MG63 (cell line): ENCODE data around the gene DYNLRB1. TPM values are rescaled to one million over a fixed set of nuclear protein-coding genes. Genes with fewer than 3 reads are reported as not detected.
A peak's percentile ranks its signal among the peaks of the same experiment; 100 is the strongest.

ENCODE experiments used
- DNase-seq: peaks from one replicate; pipeline ENCODE4 v3.0.0-alpha.2; 2020
- H3K27me3 ChIP-seq: fragments of 250-450 bp; sonication (Bioruptor Pico); 2 replicates; pipeline ENCODE4 v1.5.1; 2020; ENCODE audit warnings: mild to moderate bottlenecking, moderate library complexity
- H3K36me3 ChIP-seq: fragments of 250-450 bp; sonication (Bioruptor Pico); 2 replicates; pipeline ENCODE4 v1.5.1; 2020; ENCODE audit warnings: mild to moderate bottlenecking, moderate library complexity
- H3K4me3 ChIP-seq: fragments of 250-450 bp; sonication (Bioruptor Pico); 2 replicates; pipeline ENCODE4 v1.5.1; 2020; ENCODE audit warnings: mild to moderate bottlenecking, moderate library complexity
- H3K9me3 ChIP-seq: fragments of 250-450 bp; sonication (Bioruptor Pico); 2 replicates; pipeline ENCODE4 v1.5.1; 2020; ENCODE audit warnings: mild to moderate bottlenecking, moderate library complexity
- total RNA-seq: library from RNA; depleted of rRNA; stranded (reverse); fragments of >200 nt; shearing (Covaris generic); gene quantifications from 2 replicates; pipeline ENCODE4 v1.2.3, GENCODE V29; 2014; ENCODE audit warnings: low replicate concordance

The DYNLRB1 gene
- total RNA-seq, 1 experiment from 2014 or later = 96.3 TPM

DNA sequence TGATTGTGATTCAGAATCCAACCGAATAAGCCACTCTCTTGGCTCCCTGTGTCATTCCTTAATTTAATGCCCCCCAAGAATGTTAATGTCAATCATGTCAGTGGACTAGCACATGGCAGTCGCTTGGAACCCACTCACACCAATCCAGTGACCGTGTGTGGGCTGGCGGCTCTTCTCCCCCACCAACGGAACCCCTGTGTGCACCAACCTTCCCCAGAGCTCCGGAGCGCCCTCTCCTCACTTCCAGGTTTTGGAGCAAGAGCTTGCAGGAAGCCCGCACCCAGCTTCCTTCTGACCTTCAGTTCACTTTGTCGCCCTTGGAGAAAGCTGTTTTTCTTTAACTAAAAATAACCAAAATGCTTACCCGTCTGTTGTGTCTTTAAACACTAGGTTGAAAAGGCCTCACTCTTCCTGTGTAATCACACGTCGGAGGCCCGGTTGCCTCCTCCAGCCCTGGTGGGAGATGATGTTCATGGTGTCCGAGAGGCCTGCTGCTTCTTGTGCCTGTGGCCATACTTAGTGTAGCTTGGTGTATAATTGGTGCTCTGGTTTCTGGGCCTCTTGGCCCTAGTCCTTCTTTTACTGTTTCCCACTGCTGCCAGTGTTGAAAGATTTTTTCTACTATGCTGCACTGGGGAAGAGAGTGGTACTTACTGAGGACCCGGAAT is 24.5 kb downstream of the DYNLRB1 start:
- H3K9me3 ChIP-seq = no peaks in the 10 kb centered on the region
- H3K27me3 ChIP-seq = no peaks in the 10 kb centered on the region
- peaks cover 64% of the 10 kb centered on the region for H3K36me3 ChIP-seq
- no peak for DNase-seq
- no peak overlapping the region for H3K4me3 ChIP-seq

DNA sequence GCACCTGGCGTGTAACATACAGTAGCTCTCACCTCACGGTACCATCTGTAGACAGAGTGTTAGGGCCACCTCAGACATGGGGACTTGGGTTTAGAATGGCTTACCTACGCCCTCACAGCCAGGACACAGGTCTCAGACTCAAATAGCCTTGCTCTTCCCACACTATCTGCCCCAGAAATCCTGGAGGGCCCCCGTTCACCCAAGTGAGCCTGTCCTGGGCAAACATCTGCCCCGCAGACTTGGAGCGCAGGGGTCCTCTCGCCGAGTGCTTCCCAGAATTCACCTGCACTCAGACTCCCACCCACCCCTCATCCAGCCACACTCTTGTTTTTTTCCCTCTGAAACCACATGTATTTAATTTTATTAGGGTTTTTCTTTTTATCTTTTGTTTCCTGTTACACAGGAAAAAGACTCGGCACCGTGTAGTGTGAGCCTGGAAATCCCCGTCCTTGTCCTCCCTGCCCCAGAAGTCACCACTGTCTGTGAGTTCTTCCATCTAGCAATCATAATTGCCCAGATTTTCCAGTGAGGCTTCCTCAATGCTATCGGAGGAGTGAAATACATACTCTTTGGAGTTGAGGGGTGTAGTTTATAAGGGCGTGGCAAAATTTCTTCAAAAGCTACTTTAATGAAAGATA is 25.2 kb downstream of the DYNLRB1 start:
- Histone ChIP-seq H3K9me3 (no peaks in the 10 kb centered on the region), H3K27me3 (no peaks in the 10 kb centered on the region), H3K36me3 (peaks cover 58% of the 10 kb centered on the region), H3K4me3 (no peak overlapping the region)
- DNase-seq = no peak

DNA sequence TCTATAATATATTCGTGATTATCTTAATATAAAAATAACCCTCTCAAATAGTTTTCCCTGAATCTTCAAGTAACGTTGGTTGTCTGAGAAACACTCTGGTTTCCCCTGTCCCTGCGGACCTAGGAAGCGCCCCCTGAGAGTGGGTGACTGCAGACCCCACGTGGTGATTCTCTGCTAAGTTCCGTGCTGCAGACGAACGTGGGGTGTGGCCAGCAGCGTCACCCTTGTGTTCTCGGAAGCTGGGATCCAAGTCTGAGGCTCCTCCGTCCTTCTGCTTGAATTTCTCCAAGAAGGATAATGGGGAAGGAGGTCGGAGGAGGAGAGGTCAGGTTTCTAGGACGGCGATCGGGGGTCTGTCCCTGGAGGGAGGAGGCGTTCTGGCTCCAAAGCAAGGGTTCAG is 25.7 kb downstream of the DYNLRB1 start:
- Histone ChIP-seq H3K4me3 (no peak overlapping the region), H3K36me3 (peaks cover 54% of the 10 kb centered on the region), H3K27me3 (no peaks in the 10 kb centered on the region), H3K9me3 (no peaks in the 10 kb centered on the region)
- DNase-seq = no peak

DNA sequence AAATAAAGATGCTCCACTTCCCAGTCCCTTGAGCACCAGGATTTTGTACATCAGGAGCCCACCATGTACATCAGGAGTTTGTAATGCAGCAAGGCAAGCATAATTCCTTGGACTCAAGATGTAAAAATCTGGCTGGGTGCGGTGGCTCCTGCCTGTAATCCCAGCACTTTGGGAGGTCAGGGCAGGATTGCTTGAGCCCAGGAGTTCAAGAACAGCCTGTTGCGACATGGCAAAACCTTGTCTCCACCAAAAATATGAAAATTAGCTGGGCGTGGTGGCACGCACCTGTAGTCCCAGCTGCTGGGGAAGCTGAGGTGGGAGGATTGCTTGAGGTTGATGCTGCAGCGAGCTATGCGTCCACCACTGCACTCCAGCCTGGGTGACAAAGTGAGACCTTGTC is 26.2 kb downstream of the DYNLRB1 start:
- H3K9me3 ChIP-seq = no peaks in the 10 kb centered on the region
- H3K36me3 ChIP-seq = peaks cover 50% of the 10 kb centered on the region
- no peak overlapping the region for H3K4me3 ChIP-seq
- H3K27me3 ChIP-seq = no peaks in the 10 kb centered on the region
- DNase-seq = no peak

DNA sequence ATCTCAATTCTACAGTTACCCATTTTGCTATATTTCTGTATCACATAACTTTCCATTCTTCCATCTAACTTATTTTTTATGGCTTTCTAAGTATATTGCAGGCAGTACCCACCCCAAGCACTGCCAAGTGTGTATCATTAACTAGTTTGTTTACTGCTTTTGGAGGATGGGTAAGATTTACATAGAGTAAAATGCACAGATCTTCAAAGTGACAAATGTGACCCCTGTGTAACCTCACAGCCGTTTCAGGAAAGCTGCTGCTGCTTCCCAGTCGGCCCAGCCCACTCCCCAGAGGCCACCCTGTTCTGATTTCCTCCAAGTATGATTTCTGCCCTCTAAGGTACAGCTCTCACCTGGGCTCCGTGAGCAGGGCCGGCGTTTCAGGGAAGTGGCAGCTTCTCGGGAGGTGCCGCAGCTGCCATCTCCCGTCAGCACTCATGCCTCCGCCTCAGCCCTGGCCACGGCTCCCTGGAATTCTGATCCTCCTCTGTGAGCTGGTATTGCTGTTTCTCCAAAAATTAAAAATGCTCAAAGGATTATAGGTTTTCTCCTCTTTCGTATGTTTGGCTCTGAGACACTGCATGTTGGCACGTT is 27.3 kb downstream of the DYNLRB1 start:
- DNase-seq = no peak
- Histone ChIP-seq H3K4me3 (no peak overlapping the region), H3K9me3 (no peaks in the 10 kb centered on the region), H3K36me3 (peaks cover 47% of the 10 kb centered on the region), H3K27me3 (no peaks in the 10 kb centered on the region)

DNA sequence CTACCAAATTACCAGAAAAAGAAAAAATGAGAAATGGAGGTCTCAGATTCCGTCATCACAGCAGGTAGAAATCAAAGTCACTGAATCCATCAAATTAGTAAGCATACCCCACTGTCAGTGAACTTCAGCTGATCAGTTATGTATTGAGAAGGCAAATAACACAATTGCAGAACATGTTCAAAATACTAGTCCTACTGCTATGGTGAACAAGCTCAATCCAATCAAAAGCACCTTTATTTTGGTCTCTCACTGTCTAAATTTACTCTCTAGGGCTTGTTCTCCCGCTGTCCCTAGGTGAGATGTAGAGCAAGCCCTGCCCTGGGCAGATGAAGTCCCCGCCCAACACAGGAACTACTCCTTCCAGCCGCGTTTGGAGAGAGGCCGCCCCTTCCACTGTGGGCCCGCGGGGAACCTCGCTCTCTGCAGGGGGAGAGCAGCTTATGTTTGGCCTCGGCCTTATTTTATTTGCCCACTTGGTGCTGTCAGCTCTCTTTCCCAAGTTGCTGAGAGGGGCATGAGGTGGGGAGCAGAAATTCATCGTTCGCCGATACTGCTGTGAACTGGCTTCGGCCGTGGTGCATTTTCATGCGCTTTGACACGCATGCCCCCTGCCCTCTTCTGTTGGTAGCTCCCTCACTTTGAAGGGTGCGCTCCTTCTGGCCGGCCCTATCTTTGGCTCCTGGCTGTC is 28.0 kb downstream of the DYNLRB1 start:
- peaks cover 40% of the 10 kb centered on the region for H3K36me3 ChIP-seq
- no peak overlapping the region for H3K4me3 ChIP-seq
- no peaks in the 10 kb centered on the region for H3K27me3 ChIP-seq
- no peaks in the 10 kb centered on the region for H3K9me3 ChIP-seq
- no peak for DNase-seq

DNA sequence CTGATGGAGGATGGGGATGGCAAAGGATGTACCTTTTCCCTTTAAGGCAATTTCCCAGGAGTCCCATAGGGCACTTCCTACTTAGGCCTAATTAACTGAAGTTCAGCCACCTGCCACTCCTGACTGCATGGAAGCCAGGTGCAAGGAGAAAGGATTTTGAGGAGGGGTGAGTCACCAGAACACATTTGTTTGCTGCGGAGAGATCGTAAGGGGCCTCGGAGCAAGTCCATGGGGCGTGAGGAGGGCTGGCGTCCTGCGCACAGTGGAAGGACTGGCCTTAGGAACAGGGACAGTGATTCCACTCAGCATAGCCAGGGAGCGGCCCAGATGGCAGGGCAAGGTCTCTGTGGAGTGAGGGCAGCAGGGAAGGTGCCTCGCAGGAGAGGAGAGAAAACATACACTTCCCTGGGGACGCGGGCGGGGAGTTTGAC is 30.5 kb downstream of the DYNLRB1 start:
- Histone ChIP-seq H3K4me3 (no peak overlapping the region), H3K9me3 (no peaks in the 10 kb centered on the region), H3K27me3 (no peaks in the 10 kb centered on the region), H3K36me3 (peaks cover 15% of the 10 kb centered on the region)
- DNase-seq = no peak

DNA sequence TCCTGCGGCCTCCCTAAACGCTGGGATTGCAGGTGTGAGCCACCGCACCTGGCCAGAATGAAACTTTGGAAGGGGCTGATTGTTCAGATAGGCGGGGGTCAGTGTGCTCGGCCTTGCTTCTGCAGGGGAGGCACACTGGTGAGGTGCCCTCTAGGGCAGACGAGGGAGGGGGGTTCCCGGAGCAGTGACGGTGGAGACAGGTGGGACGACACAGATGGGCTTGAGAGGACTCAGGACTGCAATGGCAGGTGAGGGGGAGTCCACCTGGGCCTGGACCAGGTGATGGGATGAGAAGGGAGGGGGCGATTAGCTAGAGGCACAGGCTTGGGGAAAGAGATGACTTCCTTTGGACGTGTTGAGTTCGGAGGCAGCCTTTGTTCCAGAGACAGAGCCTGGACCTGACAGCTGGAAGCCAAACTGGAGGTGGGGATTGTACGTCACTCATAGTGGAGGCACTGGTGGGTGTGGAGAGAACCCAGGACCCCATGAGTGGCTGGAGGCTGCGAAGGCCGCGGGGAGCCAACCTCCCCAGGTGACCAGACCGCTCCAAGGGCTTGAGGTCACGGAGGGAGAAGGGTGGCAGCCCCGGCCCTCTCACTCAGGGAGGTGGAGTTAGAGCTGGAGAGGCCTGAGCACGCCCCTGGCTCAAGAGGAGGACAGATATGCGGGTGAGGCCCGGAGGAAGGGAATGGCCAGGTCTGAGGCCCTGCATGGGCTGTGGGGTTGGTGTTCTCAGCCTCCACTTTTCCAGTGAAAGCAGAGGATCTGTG is 31.8 kb downstream of the DYNLRB1 start:
- H3K9me3 ChIP-seq = no peaks in the 10 kb centered on the region
- H3K27me3 ChIP-seq = no peaks in the 10 kb centered on the region
- H3K36me3 ChIP-seq = peaks cover 7% of the 10 kb centered on the region
- no peak for DNase-seq
- no peak overlapping the region for H3K4me3 ChIP-seq

DNA sequence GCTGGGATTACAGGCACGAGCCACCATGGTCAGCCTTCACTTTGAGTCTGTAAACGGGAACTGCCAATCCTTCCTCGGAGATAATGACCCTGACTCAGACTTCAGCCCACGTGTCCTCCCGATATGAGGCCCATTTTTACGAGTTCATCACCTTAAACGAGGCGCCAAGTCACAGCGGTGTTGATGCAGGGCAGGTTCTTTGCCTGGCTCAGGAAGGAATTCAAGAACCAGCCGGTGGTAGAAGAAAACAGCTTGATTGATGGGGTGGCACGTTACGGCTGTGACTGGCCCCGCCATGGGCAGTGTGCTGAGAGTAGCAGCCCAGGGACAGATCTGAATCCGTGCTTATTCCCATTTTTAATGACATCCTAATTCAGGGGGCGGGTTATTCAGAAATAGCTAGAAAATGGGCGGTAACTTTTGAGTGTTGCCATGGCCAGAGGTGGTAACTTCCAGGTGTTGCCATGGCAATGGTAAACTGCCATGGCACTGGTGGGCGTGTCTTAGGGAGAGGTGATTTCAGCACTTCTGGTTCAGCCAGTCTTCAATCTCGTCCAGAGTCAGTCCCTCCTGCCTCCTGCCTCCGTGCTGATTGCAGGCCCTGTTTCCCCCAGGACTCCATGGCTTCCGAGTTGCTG is 33.2 kb downstream of the DYNLRB1 start:
- Histone ChIP-seq H3K36me3 (no peaks in the 10 kb centered on the region), H3K27me3 (no peaks in the 10 kb centered on the region), H3K9me3 (no peaks in the 10 kb centered on the region), H3K4me3 (no peak overlapping the region)
- DNase-seq = no peak

DNA sequence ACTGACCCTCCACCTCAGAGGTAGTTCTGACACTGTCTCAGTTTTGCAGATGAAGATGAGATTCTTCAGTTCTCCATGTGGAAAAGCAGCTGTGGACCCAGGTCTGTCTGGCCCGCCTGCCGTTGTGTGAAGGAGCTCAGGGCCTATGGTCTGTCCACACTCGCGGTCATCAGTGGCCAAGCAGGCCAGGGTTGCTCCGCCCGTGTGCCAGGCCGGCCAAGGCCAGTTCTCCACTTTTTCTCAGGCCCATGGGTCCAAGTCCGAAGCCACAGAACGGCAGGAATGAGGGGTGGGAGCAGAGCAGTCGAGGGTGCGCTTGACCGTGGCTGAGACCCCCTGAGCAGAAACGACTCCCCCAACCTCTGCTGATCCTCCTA is 33.7 kb downstream of the DYNLRB1 start:
- no peaks in the 10 kb centered on the region for H3K9me3 ChIP-seq
- no peak overlapping the region for H3K4me3 ChIP-seq
- no peak for DNase-seq
- no peaks in the 10 kb centered on the region for H3K36me3 ChIP-seq
- H3K27me3 ChIP-seq = no peaks in the 10 kb centered on the region

DNA sequence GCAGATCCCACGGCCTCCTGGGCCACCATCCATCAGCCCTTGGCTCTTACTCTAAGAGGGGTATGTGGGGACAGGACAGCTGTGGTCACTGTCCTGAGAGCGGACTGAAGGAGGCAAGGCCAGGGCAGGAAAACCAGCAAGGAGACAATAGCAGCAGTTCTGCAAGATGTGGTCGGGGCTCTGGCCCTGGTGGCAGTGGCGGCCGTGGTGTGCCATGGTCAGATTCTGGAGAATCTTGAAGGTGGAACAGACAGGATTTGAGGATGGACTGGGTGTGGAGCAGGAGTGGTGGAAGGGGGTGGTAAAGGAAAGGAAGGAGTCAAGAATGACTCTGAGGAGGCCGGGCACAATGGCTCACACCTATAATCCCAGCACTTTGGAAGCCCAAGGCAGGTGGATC is 36.3 kb downstream of the DYNLRB1 start:
- Histone ChIP-seq H3K36me3 (no peaks in the 10 kb centered on the region), H3K27me3 (no peaks in the 10 kb centered on the region), H3K4me3 (no peak overlapping the region), H3K9me3 (no peaks in the 10 kb centered on the region)
- DNase-seq = no peak

DNA sequence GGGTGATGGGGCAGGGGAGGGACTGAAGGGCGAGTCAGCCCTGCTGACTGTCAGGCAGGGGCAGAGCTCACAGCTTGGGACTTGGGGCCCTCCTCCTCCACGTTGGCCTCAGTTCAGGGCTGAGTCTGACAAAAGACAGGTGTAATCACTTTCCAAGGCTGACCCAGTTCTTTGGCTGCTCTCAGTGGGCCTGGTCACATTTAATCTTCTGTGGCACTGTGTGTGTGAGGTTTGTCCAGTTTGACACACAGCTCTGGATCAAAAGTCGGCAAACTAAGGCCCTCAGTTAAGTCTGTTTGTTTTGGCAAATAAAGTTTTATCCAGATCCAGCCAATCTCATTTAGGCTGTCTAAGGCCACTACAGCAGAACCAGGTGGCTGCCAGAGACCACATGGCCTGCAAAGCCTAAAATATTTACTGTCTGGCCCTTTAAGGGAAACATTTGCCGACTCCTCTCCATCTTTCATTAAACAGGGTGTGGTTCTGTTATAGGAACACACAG is 37.2 kb downstream of the DYNLRB1 start:
- H3K4me3 ChIP-seq = no peak overlapping the region
- H3K36me3 ChIP-seq = no peaks in the 10 kb centered on the region
- peak; percentile 67 for DNase-seq
- no peaks in the 10 kb centered on the region for H3K9me3 ChIP-seq
- H3K27me3 ChIP-seq = no peaks in the 10 kb centered on the region

DNA sequence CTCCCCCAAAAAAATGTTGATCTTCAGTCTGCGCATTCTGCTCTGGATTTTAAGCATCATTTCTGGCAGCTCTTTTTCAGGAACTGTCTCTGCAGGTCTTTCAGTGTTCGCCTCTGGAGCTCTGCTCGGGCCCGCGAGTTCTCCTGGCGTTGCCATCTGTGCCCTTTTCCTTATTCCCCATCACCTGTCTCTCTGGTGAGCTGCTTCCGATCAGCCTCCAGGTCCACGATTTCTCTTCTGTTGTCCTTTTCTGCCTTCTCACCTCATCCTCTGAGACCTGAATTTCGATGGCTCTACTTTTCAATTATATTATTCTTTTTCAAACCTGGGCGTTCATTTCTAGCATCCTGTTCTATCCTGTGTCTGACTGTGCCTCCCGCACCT is 41.7 kb downstream of the DYNLRB1 start:
- H3K27me3 ChIP-seq = no peaks in the 10 kb centered on the region
- no peak for DNase-seq
- H3K9me3 ChIP-seq = no peaks in the 10 kb centered on the region
- peak overlapping the region; percentile 40 for H3K4me3 ChIP-seq
- peaks cover 4% of the 10 kb centered on the region; the same call in 1 of the 2 replicates for H3K36me3 ChIP-seq

DNA sequence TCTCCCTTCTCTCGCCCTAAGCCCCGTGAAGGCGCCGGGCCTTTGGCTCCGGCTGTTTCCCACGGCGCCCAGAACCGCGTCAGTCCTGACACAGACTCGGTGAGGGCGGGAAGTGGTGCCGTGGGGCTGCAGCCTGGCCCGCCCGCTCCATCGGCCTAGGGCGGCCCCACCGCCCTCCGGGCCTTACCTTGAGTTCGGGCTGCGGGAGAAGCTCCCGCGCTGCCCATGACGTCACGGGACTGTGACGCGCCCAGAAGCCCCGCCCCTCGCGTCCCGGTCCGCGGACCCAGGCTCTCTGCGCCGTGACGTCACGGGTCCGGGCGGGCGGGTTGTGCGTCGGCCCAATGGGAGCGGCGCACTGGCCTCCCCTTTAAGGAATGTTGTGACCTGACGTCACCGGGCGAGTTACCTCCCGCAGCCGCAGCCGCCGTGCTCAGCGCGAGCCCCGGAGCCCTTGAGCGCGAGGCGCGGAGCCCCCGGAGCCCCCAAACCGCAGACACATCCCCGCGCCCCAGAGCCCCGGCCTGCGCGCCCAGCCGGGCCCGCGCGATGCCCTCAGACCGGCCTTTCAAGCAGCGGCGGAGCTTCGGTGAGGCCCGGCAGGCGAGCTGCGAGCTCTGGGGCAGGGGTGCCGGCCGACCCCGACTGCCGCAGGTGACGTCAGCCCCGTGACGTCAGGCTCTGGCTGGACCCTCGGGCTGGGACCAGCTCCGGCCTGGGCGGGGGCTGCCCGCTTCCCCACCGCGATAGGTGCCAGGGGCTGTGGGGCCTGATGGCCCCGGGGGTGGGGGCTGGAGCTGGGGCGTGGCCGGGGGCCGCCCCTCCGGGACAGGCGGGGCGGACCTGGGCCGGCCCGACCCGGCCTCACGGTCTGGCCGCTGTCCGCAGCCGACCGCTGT is 42.3 kb downstream of the DYNLRB1 start, which contains the start of gene MAP1LC3A:
MAP1LC3A (plus strand) TSS at position 399 of the 899 bp plus-strand sequence; CDS start at position 550, 151 bp downstream.
- DNase-seq = peak; percentile 72
- Histone ChIP-seq H3K9me3 (no peaks in the 10 kb centered on the region), H3K36me3 (peaks cover 5% of the 10 kb centered on the region), H3K27me3 (no peaks in the 10 kb centered on the region), H3K4me3 (peak within 1 kb of the TSS; percentile 40)
